GM20000 (cell line): ENCODE data around the gene PTPN21.

ENCODE experiments used
- DNase-seq: peaks from one replicate; pipeline ENCODE4 v3.0.0; 2012; ENCODE audit warnings: low spot score
- CTCF ChIP-seq: IDR thresholded peaks from 2 replicates; pipeline ENCODE4 v1.5.1; 2012; ENCODE audit warnings: mild to moderate bottlenecking, control low read depth; ENCODE audit errors: extremely low read depth, missing control alignments

PTPN21 gene

DNA sequence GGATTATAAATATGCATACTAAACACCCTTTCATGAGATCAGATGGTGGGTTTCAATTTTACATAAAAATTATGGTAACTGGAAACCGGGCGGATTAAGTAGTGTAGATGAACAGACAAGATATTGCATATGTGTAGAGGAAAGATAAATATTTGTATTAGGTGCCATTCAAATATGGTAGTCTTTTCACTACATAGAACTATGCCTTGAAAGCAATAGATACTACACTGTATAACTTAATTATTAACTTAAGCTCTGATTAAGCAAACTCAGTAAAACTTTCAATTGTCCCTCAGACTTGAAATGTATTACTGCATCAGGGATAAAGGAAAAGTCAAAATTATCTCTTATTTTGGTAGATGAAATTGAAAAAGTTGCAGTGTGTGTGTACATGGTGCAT lies 1.9 kb downstream of the PTPN21 start:
- no peak for TF ChIP-seq CTCF
- no peak for DNase-seq

DNA sequence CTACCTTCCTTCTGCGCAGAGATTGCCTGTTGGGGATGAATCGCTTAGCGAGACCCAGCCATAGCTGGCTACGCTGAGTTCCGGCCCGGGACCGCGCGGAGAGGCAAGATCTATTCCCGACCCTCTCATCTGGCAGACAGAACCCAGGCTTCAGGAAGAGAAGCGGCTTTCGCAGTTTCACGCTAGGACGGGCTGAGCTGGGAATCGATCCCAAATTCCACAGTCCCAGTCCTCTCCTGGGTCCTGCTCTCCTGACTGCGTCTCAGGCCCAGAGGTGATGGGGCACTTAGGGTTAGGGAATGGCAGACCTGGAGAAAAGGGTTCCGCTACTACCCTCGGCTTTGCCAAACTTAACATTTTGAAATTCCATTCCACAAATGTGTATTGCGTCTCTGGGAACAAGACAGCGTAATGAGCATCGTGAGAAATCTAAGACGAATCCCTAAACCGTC lies 2.8 kb downstream of the PTPN21 start:
- no peak for TF ChIP-seq CTCF
- DNase-seq: no peak

DNA sequence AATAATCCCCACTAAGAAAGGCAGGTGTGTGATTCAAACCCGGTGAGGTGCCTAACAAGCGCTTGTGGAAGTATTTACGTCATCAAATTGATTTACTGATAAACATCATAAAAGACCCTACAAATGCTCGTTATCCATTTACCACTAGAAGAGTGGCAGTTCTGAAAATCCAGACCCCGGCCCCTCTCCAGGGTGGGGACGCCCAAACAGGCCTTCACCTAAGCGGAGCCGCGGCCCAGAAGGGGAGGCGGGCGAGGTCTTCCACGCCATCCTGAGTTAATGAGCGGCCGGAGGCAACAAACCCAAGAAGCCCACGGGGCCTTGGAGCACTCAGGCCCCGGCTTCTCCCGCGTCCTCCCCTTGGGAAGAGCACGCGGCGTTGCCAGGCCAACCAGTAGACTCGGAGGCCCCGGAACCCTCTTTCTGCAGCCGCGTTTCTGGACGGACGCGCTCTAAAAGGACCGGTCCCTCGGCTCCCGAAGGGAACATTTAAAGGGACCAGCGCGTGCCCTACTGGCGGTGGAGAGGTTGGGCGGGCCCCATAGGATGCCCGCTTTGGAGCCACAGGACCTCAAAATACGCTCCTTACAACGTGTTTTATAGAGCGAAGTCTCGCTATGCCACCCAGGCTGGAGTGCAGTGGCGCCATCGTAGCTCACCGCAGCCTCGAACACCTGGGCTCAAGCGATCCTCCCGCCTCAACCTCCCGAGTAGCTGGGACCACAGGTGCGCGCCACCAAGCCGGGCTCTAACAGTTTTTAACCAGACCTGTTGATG lies 3.5 kb downstream of the PTPN21 start:
- no peak for TF ChIP-seq CTCF
- DNase-seq: no peak

GRCh38 chr14:88550078-88550477 lies 4.7 kb downstream of the PTPN21 start:
- no peak for TF ChIP-seq CTCF
- no peak for DNase-seq

DNA sequence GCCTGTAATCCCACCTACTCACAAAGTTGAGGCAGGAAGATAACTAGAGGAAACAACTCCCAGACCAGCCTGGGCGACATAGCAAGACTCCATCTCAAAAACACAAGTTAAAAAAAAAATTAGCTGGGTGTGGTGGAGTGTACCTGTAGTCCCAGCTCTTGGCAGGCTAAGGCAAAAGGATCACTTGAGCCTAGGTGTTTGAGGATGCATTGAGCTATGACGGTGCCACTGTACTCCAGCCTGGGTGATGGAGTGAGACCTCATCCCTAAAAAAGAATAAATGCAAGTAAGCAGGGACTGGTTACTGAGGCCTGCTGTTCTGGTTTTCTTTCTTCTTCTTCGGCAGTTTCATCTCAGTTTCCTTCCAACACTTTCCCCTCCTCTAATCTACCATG lies 7.4 kb downstream of the PTPN21 start:
- DNase-seq: no peak

GRCh38 chr14:88546621-88547385 lies 8.0 kb downstream of the PTPN21 start:
- TF ChIP-seq CTCF: no peak
- DNase-seq: no peak

More for the DNA sequence above, 7.4 kb downstream of the PTPN21 start:
- TF ChIP-seq CTCF: no peak

DNA sequence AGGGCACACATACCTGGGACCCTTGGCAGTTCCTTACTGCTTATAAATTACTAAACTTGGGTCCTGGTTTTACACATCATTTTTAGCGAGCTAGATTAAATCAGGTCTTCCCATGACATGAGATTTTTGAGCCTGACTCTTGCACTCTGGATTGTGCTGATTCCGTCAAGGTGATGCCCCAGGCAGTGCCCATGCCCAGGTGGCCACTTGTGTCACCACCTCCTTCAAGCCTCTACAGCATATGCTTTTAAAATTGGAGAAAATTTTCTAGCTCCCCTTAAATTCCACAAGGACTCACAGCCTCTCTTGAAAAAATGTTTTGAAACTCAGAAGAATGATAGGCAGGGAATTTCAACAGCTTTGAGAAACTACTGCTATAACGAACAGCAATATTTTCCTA lies 9.6 kb downstream of the PTPN21 start:
- no peak for TF ChIP-seq CTCF
- no peak for DNase-seq
